ENCODE measurements around the gene CD300LG. TPM values are rescaled to one million over a fixed set of nuclear protein-coding genes. Genes with fewer than 3 reads are reported as not detected.
"Not testable (repeated sequence)": the region's sequence is repeated elsewhere in the genome, so short reads cannot be mapped to it uniquely, and the experiment has no call there.

Gene CD300LG, protein sequence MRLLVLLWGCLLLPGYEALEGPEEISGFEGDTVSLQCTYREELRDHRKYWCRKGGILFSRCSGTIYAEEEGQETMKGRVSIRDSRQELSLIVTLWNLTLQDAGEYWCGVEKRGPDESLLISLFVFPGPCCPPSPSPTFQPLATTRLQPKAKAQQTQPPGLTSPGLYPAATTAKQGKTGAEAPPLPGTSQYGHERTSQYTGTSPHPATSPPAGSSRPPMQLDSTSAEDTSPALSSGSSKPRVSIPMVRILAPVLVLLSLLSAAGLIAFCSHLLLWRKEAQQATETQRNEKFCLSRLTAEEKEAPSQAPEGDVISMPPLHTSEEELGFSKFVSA
- total RNA-seq (2014; rRNA removed; shearing (Covaris generic)) (not detected in 2 replicates), polyA plus RNA-seq (2016; fragmentation: Nextera tagmentation; extraction: Ambion mirVana) (not detected in 2 replicates)
- long read RNA-seq: 0 reads

- no peaks in the 10 kb centered on the region for H3K36me3 ChIP-seq (ENCODE audit: insufficient read depth)
- no peaks in the 10 kb centered on the region for H3K9me3 Mint-ChIP-seq
- H3K4me1 Mint-ChIP-seq: peaks cover 18% of the 10 kb centered on the region
- H3K27ac Mint-ChIP-seq: no peak within 1 kb of the TSS
- peak within 1 kb of the TSS; percentile 92 for H2AFZ ChIP-seq
- no peaks in the 10 kb centered on the region for H3K9me2 ChIP-seq (ENCODE audit: insufficient read depth)
- H3K4me1 ChIP-seq (ENCODE audit: insufficient read depth): peaks cover 11% of the 10 kb centered on the region; the same call in 1 of the 2 replicates
- no peaks in the 10 kb centered on the region for H3K79me2 ChIP-seq (replicated peaks; ENCODE audit: insufficient read depth)
- no peak within 1 kb of the TSS for H3K27ac ChIP-seq (ENCODE audit: low read depth)
- no peaks in the 10 kb centered on the region for H3K36me3 Mint-ChIP-seq (ENCODE audit: low read depth)
- peak within 1 kb of the TSS; percentile 54; the same call in 2 of the 3 replicates for H3K4me3 Mint-ChIP-seq
- no peaks in the 10 kb centered on the region for H4K20me1 ChIP-seq (replicated peaks; ENCODE audit: insufficient read depth)
- no peaks in the 10 kb centered on the region for H3F3A ChIP-seq (replicated peaks; ENCODE audit: low read depth)
- H3K27me3 Mint-ChIP-seq (ENCODE audit: insufficient read depth, low read depth, poor library complexity): peaks cover 3% of the 10 kb centered on the region
- H3K27me3 ChIP-seq (ENCODE audit: insufficient read depth): peaks cover 10% of the 10 kb centered on the region; the same call in 1 of the 2 replicates
- DNase-seq (ENCODE audit: low spot score): peak; percentile 55
- H3K4me2 ChIP-seq: peak within 1 kb of the TSS; percentile 78
- peak within 1 kb of the TSS; percentile 50 for H3K4me3 ChIP-seq
- ATAC-seq: peak; percentile 69
- TF ChIP-seq ZNF114 (CRISPR knock-in tag; IDR thresholded peaks at IDR 0.05): no peak
- TF ChIP-seq ZNF331 (CRISPR knock-in tag; IDR thresholded peaks at IDR 0.05; ENCODE audit: low read depth): no peak
- TF ChIP-seq STAT1 (IDR thresholded peaks at IDR 0.05; ENCODE audit: unreplicated experiment): no peak
- no peak for TF ChIP-seq EZH2 (IDR thresholded peaks at IDR 0.05; ENCODE audit: low read depth, unreplicated experiment)
- TF ChIP-seq POLR2AphosphoS5 (IDR thresholded peaks at IDR 0.05; ENCODE audit: low read depth): no peak
- no peak for TF ChIP-seq CREB1 (CRISPR knock-in tag; IDR thresholded peaks at IDR 0.05; ENCODE audit: low read depth)
- TF ChIP-seq, protein P1, sequence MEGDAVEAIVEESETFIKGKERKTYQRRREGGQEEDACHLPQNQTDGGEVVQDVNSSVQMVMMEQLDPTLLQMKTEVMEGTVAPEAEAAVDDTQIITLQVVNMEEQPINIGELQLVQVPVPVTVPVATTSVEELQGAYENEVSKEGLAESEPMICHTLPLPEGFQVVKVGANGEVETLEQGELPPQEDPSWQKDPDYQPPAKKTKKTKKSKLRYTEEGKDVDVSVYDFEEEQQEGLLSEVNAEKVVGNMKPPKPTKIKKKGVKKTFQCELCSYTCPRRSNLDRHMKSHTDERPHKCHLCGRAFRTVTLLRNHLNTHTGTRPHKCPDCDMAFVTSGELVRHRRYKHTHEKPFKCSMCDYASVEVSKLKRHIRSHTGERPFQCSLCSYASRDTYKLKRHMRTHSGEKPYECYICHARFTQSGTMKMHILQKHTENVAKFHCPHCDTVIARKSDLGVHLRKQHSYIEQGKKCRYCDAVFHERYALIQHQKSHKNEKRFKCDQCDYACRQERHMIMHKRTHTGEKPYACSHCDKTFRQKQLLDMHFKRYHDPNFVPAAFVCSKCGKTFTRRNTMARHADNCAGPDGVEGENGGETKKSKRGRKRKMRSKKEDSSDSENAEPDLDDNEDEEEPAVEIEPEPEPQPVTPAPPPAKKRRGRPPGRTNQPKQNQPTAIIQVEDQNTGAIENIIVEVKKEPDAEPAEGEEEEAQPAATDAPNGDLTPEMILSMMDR (conservative IDR thresholded peaks at IDR 0.05; ENCODE audit: low read depth in 2 of 2): peak in 1 of 2 experiments; percentile 21; a peak in 1 of 4 replicates
- no peak for TF ChIP-seq JUNB (IDR thresholded peaks at IDR 0.05; ENCODE audit: unreplicated experiment)
Observed at GRCh38 chr17:43846963-43847371, at the start of gene CD300LG. CD300LG (plus strand) TSS chr17:43847176; CDS start chr17:43847217, 41 bp downstream.

DNA sequence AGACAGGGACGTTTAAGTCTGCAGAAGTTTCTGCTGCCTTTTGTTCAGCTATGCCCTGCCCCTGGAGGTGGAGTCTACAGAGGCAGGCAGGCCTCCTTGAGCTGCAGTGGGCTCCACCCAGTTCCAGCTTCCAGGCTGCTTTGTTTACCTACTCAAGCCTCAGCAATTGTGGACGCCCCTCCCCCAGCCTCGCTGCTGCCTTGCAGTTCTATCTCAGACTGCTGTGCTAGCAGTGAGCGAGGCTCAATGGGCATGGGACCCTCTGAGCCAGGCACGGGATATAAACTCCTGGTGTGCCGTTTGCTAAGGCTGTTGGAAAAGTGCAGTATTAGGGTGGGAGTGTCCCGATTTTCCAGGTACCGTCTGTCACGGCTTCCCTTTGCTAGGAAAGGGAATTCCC lies 49.0 kb upstream of the CD300LG start:
- H3K9me2 ChIP-seq (ENCODE audit: insufficient read depth); H3K4me3 ChIP-seq; H3K4me3 Mint-ChIP-seq; H3K36me3 ChIP-seq (ENCODE audit: insufficient read depth); H4K20me1 ChIP-seq (replicated peaks; ENCODE audit: insufficient read depth); DNase-seq (ENCODE audit: low spot score); H3K27ac ChIP-seq (ENCODE audit: low read depth); H3K27ac Mint-ChIP-seq; H3K79me2 ChIP-seq (replicated peaks; ENCODE audit: insufficient read depth); H3K4me2 ChIP-seq; H2AFZ ChIP-seq; ATAC-seq; H3F3A ChIP-seq (replicated peaks; ENCODE audit: low read depth); H3K27me3 ChIP-seq (ENCODE audit: insufficient read depth); H3K27me3 Mint-ChIP-seq (ENCODE audit: insufficient read depth, low read depth, poor library complexity): not testable (repeated sequence)
- peaks cover 21% of the 10 kb centered on the region for H3K4me1 ChIP-seq (ENCODE audit: insufficient read depth)
- Mint-ChIP-seq H3K36me3 (ENCODE audit: low read depth) (peaks cover 19% of the 10 kb centered on the region; the same call in 2 of the 3 replicates), H3K4me1 (peaks cover 16% of the 10 kb centered on the region), H3K9me3 (peaks cover 47% of the 10 kb centered on the region)

All from GM23338 (cell line).